Measurements from ENCODE around the gene ADGRA1. TPM values are rescaled to one million over a fixed set of nuclear protein-coding genes. Genes with fewer than 3 reads are reported as not detected.

The ADGRA1 gene
- polyA plus RNA-seq, 3 donors, result not detected

GRCh38 chr10:133176546-133176945, 88.8 kb downstream of the ADGRA1 start:
- peaks cover 21 to 37% (median 30%) of the 10 kb centered on the region in 7 donors for H3K9me3 Mint-ChIP-seq
- H3K4me3 Mint-ChIP-seq, result no peak overlapping the region
- peaks cover 0 to 3% of the 10 kb centered on the region in 2 donors for H3K27me3 ChIP-seq (ENCODE audit: control insufficient read depth in 2 of 2, insufficient read depth in 2 of 2, low read length in 2 of 2)
- intact Hi-C loops (cut with micrococcal nuclease), result no loop called here
- no peaks in the 10 kb centered on the region for H4K20me1 ChIP-seq (ENCODE audit: insufficient read depth, low read length)
- no peak overlapping the region for H3K9ac ChIP-seq (ENCODE audit: insufficient read depth, low read length, poor library complexity, severe bottlenecking)
- H3K27ac Mint-ChIP-seq, result no peak overlapping the region
- no peak for DNase-seq
- H3K4me2 ChIP-seq (replicated peaks; ENCODE audit: extremely low read depth, low read length, poor library complexity, severe bottlenecking), result no peak overlapping the region
- H3K9me3 ChIP-seq (replicated peaks in 1 of 2; ENCODE audit: control insufficient read depth in 1 of 2, insufficient read depth in 1 of 2, low read length in 2 of 2), result peaks cover 27 to 49% of the 10 kb centered on the region in 2 donors
- peaks cover 11 to 16% of the 10 kb centered on the region in 2 donors for H3K4me1 ChIP-seq (ENCODE audit: control insufficient read depth in 1 of 2, insufficient read depth in 2 of 2, low read length in 2 of 2)
- H3K4me1 Mint-ChIP-seq, result peaks cover 14% of the 10 kb centered on the region
- H3K79me2 ChIP-seq (ENCODE audit: insufficient read depth, low read length), result no peaks in the 10 kb centered on the region
- peaks cover 4 to 13% (median 6%) of the 10 kb centered on the region in 3 donors for H3K27me3 Mint-ChIP-seq (ENCODE audit: low read depth in 3 of 3)
- H3K27ac ChIP-seq (ENCODE audit: low read depth in 1 of 2, low read length in 2 of 2), result no peak overlapping the region
- H2AFZ ChIP-seq (ENCODE audit: insufficient read depth, low read depth, low read length, poor library complexity, severe bottlenecking), result no peak overlapping the region
- peaks cover 0 to 4% of the 10 kb centered on the region in 2 donors for H3K36me3 Mint-ChIP-seq
- H3K4me3 ChIP-seq (replicated peaks in 1 of 3; ENCODE audit: low read depth in 2 of 3, low read length in 3 of 3), result no peak overlapping the region
- no peaks in the 10 kb centered on the region for H3K36me3 ChIP-seq (replicated peaks in 1 of 2; ENCODE audit: control insufficient read depth in 1 of 2, insufficient read depth in 2 of 2, low read length in 2 of 2)
- TF ChIP-seq CTCF (IDR thresholded peaks at IDR 0.05), result no peak
- 91% methylated on average over 4 of the region's 4 CpGs for WGBS (ENCODE audit: insufficient coverage)

DNA sequence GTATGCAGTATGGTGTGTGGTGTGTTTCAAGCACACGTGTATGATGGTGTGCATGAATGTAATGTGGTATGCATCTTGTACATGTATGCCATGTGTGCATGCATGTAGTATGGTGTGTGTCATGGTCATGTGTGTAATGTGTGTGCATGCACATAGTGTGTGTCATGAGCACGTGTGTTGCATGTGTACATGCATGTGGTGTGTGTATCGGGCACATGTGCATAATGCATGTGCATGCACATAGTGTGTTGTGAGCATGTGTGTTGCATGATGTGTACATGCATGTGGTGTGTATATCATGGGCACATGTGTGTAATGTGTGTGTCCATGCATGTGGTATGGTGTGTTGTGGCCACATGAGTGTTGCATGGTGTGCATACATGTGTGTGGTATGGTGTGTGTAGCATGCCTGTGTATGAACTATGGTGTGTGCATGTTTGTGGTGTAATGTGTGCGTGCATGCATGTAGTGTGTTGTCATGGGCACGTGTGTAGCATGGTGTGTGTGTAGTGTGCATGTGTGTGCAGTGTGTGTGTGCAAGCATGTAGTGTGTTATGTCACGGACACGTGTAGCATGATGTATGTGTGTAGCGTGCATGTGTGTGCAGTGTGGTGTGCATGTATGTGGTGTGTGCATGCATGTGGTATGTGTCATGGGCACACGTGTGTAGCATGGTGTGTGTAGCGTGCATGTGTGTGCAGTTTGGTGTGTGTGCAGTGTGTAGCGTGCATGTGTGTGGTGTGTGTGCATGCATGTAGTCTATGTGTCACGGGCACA, 89.8 kb downstream of the ADGRA1 start:
- H3K27me3 Mint-ChIP-seq (ENCODE audit: low read depth in 3 of 3), result peaks cover 2 to 11% (median 4%) of the 10 kb centered on the region in 3 donors
- intact Hi-C loops (cut with micrococcal nuclease), result no loop called here
- peaks cover 21 to 33% (median 29%) of the 10 kb centered on the region in 7 donors for H3K9me3 Mint-ChIP-seq
- DNase-seq, result no peak
- peak overlapping the region in 2 of 7 donors; percentile 49 to 81 for H3K27ac Mint-ChIP-seq
- H3K4me1 Mint-ChIP-seq, result peaks cover 14% of the 10 kb centered on the region
- TF ChIP-seq CTCF (IDR thresholded peaks at IDR 0.05), result no peak
- Histone ChIP-seq H3K79me2 (ENCODE audit: insufficient read depth, low read length) (no peaks in the 10 kb centered on the region), H3K27ac (ENCODE audit: low read depth in 1 of 2, low read length in 2 of 2) (no peak overlapping the region), H3K9me3 (replicated peaks in 1 of 2; ENCODE audit: control insufficient read depth in 1 of 2, insufficient read depth in 1 of 2, low read length in 2 of 2) (peaks cover 27 to 44% of the 10 kb centered on the region in 2 donors), H3K4me2 (replicated peaks; ENCODE audit: extremely low read depth, low read length, poor library complexity, severe bottlenecking) (no peak overlapping the region), H3K27me3 (ENCODE audit: control insufficient read depth in 2 of 2, insufficient read depth in 2 of 2, low read length in 2 of 2) (no peaks in the 10 kb centered on the region), H3K4me3 (replicated peaks in 1 of 3; ENCODE audit: low read depth in 2 of 3, low read length in 3 of 3) (no peak overlapping the region), H4K20me1 (ENCODE audit: insufficient read depth, low read length) (no peaks in the 10 kb centered on the region), H3K36me3 (replicated peaks in 1 of 2; ENCODE audit: control insufficient read depth in 1 of 2, insufficient read depth in 2 of 2, low read length in 2 of 2) (no peaks in the 10 kb centered on the region), H3K4me1 (ENCODE audit: control insufficient read depth in 1 of 2, insufficient read depth in 2 of 2, low read length in 2 of 2) (peaks cover 11 to 16% of the 10 kb centered on the region in 2 donors), H2AFZ (ENCODE audit: insufficient read depth, low read depth, low read length, poor library complexity, severe bottlenecking) (no peak overlapping the region), H3K9ac (ENCODE audit: insufficient read depth, low read length, poor library complexity, severe bottlenecking) (no peak overlapping the region)
- WGBS (ENCODE audit: insufficient coverage), result 92% methylated on average over 12 of the region's 12 CpGs
- peaks cover 0 to 4% of the 10 kb centered on the region in 2 donors for H3K36me3 Mint-ChIP-seq
- no peak overlapping the region for H3K4me3 Mint-ChIP-seq

Data from CD14-positive monocyte (primary cell).